GM12801 (cell line): ENCODE measurements around the gene RSPRY1.

Experiments
- CTCF ChIP-seq: IDR thresholded peaks from one replicate; pipeline ENCODE4 v1.5.1; 2011; ENCODE audit warnings: control low read depth; ENCODE audit not compliant: insufficient read length; ENCODE audit errors: extremely low read depth

Gene RSPRY1

GRCh38 chr16:57184113-57184512, 2.0 kb upstream of the RSPRY1 start:
- TF ChIP-seq CTCF: no peak

DNA sequence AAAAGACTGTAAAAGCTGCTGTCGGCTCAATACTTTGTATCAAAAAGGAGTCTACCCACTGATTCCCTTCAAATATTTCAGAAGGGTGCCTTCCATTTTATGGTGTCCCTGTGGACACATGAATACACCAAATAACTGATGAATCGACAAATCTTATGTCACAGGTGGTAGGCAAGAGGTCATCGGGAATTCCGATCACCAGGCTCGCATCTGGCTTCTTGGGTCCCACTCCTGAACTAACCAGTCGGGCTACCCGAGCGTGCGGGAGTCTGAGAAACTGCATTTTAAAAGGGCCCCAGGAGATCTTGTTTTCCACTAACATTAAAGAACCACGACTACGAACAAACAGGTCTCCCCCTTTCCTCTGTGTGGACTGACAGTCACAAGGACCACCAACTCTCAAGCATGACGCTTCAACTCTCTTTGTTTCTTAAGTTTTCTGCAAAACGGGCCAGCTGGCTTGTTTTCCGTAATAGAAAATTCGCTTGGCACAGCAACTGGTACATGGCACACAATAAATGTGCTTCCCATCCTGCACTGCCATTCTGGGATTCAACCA, 1.2 kb upstream of the RSPRY1 start:
- TF ChIP-seq CTCF: no peak

GRCh38 chr16:57185446-57185944, 634 bp upstream of the RSPRY1 start:
- TF ChIP-seq CTCF: no peak

- TF ChIP-seq CTCF: no peak
These were observed 1.0 kb downstream of the RSPRY1 start for GRCh38 chr16:57186872-57187854.

DNA sequence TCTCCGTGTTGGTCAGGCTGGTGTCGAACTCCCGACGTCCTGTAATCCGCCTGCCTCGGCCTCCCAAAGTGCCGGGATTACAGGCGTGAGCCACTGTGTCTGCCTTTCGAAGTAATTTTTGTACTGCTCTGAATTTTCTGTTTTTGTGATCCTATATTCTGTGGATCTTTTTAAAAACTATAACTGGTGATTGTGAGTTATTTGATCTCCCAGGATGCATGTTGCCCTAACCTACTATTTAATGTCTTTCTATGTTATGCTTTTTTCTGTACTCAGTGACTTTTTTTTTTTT, 2.5 kb downstream of the RSPRY1 start:
- no peak for TF ChIP-seq CTCF

DNA sequence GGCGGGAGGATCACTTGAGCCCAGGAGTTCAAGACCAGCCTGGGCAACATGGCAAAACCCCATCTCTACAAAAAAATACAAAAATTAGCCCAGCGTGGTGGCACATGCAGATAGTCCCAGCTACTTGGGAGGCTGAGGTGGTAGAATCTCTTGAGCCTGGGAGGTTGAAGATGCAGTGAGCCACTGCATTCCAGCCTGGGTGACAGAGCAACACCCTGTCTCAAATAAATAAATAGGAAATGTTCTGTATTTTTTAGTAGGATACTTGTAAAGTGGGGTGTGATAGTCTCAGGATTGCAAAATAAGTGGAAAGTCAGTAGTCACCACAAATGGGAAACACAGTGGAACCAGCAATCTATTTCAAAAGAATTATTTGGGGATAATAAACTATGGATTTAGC, 4.0 kb downstream of the RSPRY1 start:
- TF ChIP-seq CTCF: no peak

GRCh38 chr16:57191056-57191571, 5.0 kb downstream of the RSPRY1 start:
- TF ChIP-seq CTCF: no peak
